HG03066 (cell line): ENCODE measurements around the gene AMMECR1.
A peak's percentile ranks its signal among the peaks of the same experiment; 100 is the strongest.
"Not testable (repeated sequence)": the region's sequence is repeated elsewhere in the genome, so short reads cannot be mapped to it uniquely, and the experiment has no call there.

Source experiments
- ATAC-seq: cut with Tn5 transposase; IDR thresholded peaks from one replicate; pipeline ENCODE4 v1.9.1; 2021; ENCODE audit warnings: low read depth; ENCODE audit not compliant: unreplicated experiment

AMMECR1 gene

GRCh38 chrX:110317820-110318663 lies at the start of gene AMMECR1:
TSS of gene AMMECR1 (minus strand) at chrX:110318085. CDS start at chrX:110318071, 14 bp downstream.
- ATAC-seq, result peak; percentile 68

GRCh38 chrX:110363244-110363643 lies 45.4 kb upstream of the AMMECR1 start:
- ATAC-seq, result no peak

- no peak for ATAC-seq
Measured at GRCh38 chrX:110359273-110359672, 41.4 kb upstream of the AMMECR1 start.

GRCh38 chrX:110358548-110358947 lies 40.7 kb upstream of the AMMECR1 start, which contains the start of gene RTL9:
TSS of gene RTL9 (plus strand) at chrX:110358848. CDS start at chrX:110450618, 91,770 bp downstream.
- no peak for ATAC-seq

- no peak for ATAC-seq
Measured at GRCh38 chrX:110346681-110347080, 28.8 kb upstream of the AMMECR1 start.

- ATAC-seq, result peak; percentile 63
Measured at GRCh38 chrX:110341189-110342035, 23.5 kb upstream of the AMMECR1 start.

- no peak for ATAC-seq
Measured at GRCh38 chrX:110338935-110339334, 21.1 kb upstream of the AMMECR1 start.

- not testable (repeated sequence) for ATAC-seq
Measured at GRCh38 chrX:110333458-110333857, 15.6 kb upstream of the AMMECR1 start.

- ATAC-seq, result no peak
Measured at GRCh38 chrX:110331444-110332030, 13.7 kb upstream of the AMMECR1 start.

GRCh38 chrX:110328613-110329012 lies 10.7 kb upstream of the AMMECR1 start:
- not testable (repeated sequence) for ATAC-seq

- no peak for ATAC-seq
Measured at GRCh38 chrX:110327336-110327735, 9.5 kb upstream of the AMMECR1 start.

- no peak for ATAC-seq
Measured at GRCh38 chrX:110326712-110327111, 8.8 kb upstream of the AMMECR1 start.

- no peak for ATAC-seq
Measured at GRCh38 chrX:110322603-110323002, 4.7 kb upstream of the AMMECR1 start.

GRCh38 chrX:110321670-110322069 lies 3.8 kb upstream of the AMMECR1 start:
- ATAC-seq, result no peak

- ATAC-seq, result no peak
Measured at GRCh38 chrX:110321081-110321480, 3.2 kb upstream of the AMMECR1 start.

- no peak for ATAC-seq
Measured at GRCh38 chrX:110320381-110320987, 2.6 kb upstream of the AMMECR1 start.

- no peak for ATAC-seq
Measured at GRCh38 chrX:110318664-110318968, 731 bp upstream of the AMMECR1 start.

- peak; percentile 16 for ATAC-seq
Measured at GRCh38 chrX:110317061-110317819, 645 bp downstream of the AMMECR1 start.

- no peak for ATAC-seq
Measured at GRCh38 chrX:110316351-110317060, 1.4 kb downstream of the AMMECR1 start.
